HL-60 (cell line): ENCODE results near the gene IVD.

ENCODE experiments used
- CTCF ChIP-seq: IDR thresholded peaks from one replicate; pipeline ENCODE4 v1.5.1; 2011; ENCODE audit warnings: low read length, control low read depth, inconsistent platforms; ENCODE audit not compliant: insufficient read depth
- GABPA ChIP-seq: IDR thresholded peaks from 2 replicates; pipeline ENCODE4 v1.6.1; 2012; ENCODE audit warnings: low read depth
- POLR2AphosphoS5 ChIP-seq: IDR thresholded peaks from 2 replicates; pipeline ENCODE4 v1.6.1; 2012; ENCODE audit warnings: low read depth
- REST ChIP-seq: IDR thresholded peaks from 2 replicates; pipeline ENCODE4 v1.6.1; 2012; ENCODE audit warnings: low read depth; ENCODE audit not compliant: insufficient replicate concordance
- SPI1 ChIP-seq: IDR thresholded peaks from 2 replicates; pipeline ENCODE4 v1.6.1; 2012; ENCODE audit warnings: low read depth, mild to moderate bottlenecking, borderline replicate concordance

GRCh38 chr15:40461958-40462357 is 56.4 kb downstream of the IVD start:
- TF ChIP-seq CTCF, result no peak
- TF ChIP-seq POLR2AphosphoS5, result no peak
- no peak for TF ChIP-seq REST
- no peak for TF ChIP-seq SPI1
- TF ChIP-seq GABPA, result no peak
